SU-DHL-6 (cell line): ENCODE measurements around the gene SIX5.
A peak's percentile ranks its signal among the peaks of the same experiment; 100 is the strongest.

Experiments used
- H2AFZ ChIP-seq: fragments of 200-600 bp; sonication (generic); 2 replicates; pipeline ENCODE4 v1.6.1; 2014; ENCODE audit warnings: low read depth, mild to moderate bottlenecking, moderate library complexity, mixed read lengths, antibody characterized with exemption, low read length; ENCODE audit not compliant: severe bottlenecking
- H3F3A ChIP-seq: fragments of 200-600 bp; shearing (Covaris generic); 2 replicates; pipeline ENCODE4 v1.6.0; 2016; ENCODE audit warnings: antibody characterized with exemption, mild to moderate bottlenecking; ENCODE audit not compliant: insufficient read depth
- H3K27ac ChIP-seq: fragments of 200-600 bp; sonication (generic); 2 replicates; pipeline ENCODE4 v1.5.1; 2016; ENCODE audit warnings: low read depth, mild to moderate bottlenecking, low read length, moderate library complexity, mixed read lengths
- H3K27me3 ChIP-seq: fragments of 200-600 bp; sonication (generic), shearing (Covaris generic); 2 replicates; pipeline ENCODE4 v1.6.0; 2014; ENCODE audit warnings: mild to moderate bottlenecking, low read length
- H3K36me3 ChIP-seq: fragments of 200-600 bp; sonication (generic); 2 replicates; pipeline ENCODE4 v1.6.1; 2014; ENCODE audit warnings: mild to moderate bottlenecking, low read length, mixed read lengths
- H3K4me2 ChIP-seq: fragments of 300-600, 200-600 bp; shearing (Covaris generic), sonication (generic); 2 replicates; pipeline ENCODE4 v1.6.0; 2014; ENCODE audit warnings: low read length, low read depth, mild to moderate bottlenecking; ENCODE audit not compliant: poor library complexity, severe bottlenecking
- H3K4me3 ChIP-seq: fragments of 200-600 bp; sonication (generic); 2 replicates; pipeline ENCODE4 v1.5.1; 2014; ENCODE audit warnings: antibody characterized with exemption, low read length, mild to moderate bottlenecking, mixed read lengths; ENCODE audit not compliant: insufficient read depth, poor library complexity, severe bottlenecking
- H3K79me2 ChIP-seq: fragments of 200-600 bp; sonication (generic); 2 replicates; pipeline ENCODE4 v1.6.1; 2014; ENCODE audit warnings: mild to moderate bottlenecking, low read length, moderate library complexity; ENCODE audit not compliant: insufficient read depth
- H3K9ac ChIP-seq: fragments of 200-600 bp; sonication (generic); 2 replicates; pipeline ENCODE4 v1.7.0; 2014; ENCODE audit warnings: mild to moderate bottlenecking, low read length
- H3K9me2 ChIP-seq: fragments of 200-600 bp; sonication (generic); replicated peaks from 2 replicates; pipeline ENCODE4 v1.6.1; 2014; ENCODE audit warnings: low read length; ENCODE audit not compliant: insufficient read depth
- H3K9me3 ChIP-seq: fragments of 200-600 bp; sonication (generic); 2 replicates; pipeline ENCODE4 v1.6.1; 2014; ENCODE audit warnings: low read length, mixed read lengths; ENCODE audit not compliant: insufficient read depth
- H4K20me1 ChIP-seq: fragments of 200-600 bp; sonication (generic); 2 replicates; pipeline ENCODE4 v1.6.1; 2014; ENCODE audit warnings: low read depth, mild to moderate bottlenecking, antibody characterized with exemption, low read length, moderate library complexity, mixed read lengths
- EZH2phosphoT487 ChIP-seq: fragments of 200-600 bp; sonication (generic), shearing (Covaris generic); conservative IDR thresholded peaks from 2 replicates; pipeline ENCODE4 v1.6.1; 2018; ENCODE audit warnings: mild to moderate bottlenecking, antibody characterized with exemption, low read length, moderate library complexity, mixed read lengths
- TF ChIP-seq, protein P1 (sequence below): fragments of 200-600 bp; sonication (generic); IDR thresholded peaks from one replicate; pipeline ENCODE4 v1.5.1; 2017; ENCODE audit warnings: antibody characterized with exemption, mild to moderate bottlenecking, low read length, moderate library complexity; ENCODE audit not compliant: insufficient read depth, poor library complexity, severe bottlenecking

SIX5 gene

DNA sequence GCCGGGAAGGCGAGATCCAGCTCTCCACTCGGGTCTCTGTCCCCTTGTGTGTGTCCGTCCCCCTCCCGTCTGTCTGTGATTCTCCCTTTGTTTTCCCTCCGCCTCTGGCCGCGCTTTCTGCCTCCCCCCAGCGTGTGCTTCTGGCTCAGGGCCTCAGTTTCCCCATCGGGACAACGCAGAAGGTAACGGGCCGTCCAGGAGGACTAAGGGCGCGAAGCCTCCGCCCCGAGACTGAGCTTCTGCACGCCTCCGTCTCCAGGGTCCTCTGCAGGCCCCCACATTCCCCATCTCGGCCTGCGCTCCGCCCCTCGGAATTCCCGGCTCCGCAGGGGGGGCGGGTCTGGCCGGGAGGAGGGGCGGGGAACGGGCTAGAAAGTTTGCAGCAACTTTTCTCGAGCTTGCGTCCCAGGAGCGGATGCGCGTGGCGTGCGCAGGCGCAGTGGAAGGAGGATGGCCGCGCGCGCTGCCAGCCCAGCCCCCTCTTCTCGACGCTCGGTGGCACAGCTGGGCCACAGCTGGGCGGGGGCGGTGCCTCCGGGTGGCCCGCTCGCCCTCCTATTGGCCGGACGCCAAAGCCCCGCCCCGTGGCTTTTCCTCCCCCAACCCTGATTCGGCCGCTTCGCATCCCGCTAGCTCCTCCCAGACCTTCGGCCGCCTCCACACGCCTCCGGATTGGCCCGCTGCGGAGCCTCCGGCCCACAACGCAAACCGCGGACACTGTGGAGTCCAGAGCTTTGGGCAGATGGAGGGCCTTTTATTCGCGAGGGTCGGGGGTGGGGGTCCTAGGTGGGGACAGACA is at the start of gene SIX5:
Gene SIX5 (minus strand): TSS at position 269 of the 799 bp plus-strand sequence. CDS start 408 bp downstream, outside the sequence.
- H3K4me3 ChIP-seq: peak within 1 kb of the TSS; percentile 86
- no peaks in the 10 kb centered on the region for H4K20me1 ChIP-seq
- H3K4me2 ChIP-seq: peak within 1 kb of the TSS; percentile 98
- H3K79me2 ChIP-seq: no peaks in the 10 kb centered on the region
- peak within 1 kb of the TSS; percentile 74 for H3K9ac ChIP-seq
- no peaks in the 10 kb centered on the region for H3K9me3 ChIP-seq
- H3K27ac ChIP-seq: peak within 1 kb of the TSS; percentile 44
- H3K27me3 ChIP-seq: no peaks in the 10 kb centered on the region
- H3F3A ChIP-seq: peaks cover 4% of the 10 kb centered on the region; the same call in 1 of the 2 replicates
- peak within 1 kb of the TSS; percentile 97 for H2AFZ ChIP-seq
- H3K36me3 ChIP-seq: no peaks in the 10 kb centered on the region
- no peaks in the 10 kb centered on the region for H3K9me2 ChIP-seq
- no peak for TF ChIP-seq EZH2phosphoT487
- TF ChIP-seq, protein P1, sequence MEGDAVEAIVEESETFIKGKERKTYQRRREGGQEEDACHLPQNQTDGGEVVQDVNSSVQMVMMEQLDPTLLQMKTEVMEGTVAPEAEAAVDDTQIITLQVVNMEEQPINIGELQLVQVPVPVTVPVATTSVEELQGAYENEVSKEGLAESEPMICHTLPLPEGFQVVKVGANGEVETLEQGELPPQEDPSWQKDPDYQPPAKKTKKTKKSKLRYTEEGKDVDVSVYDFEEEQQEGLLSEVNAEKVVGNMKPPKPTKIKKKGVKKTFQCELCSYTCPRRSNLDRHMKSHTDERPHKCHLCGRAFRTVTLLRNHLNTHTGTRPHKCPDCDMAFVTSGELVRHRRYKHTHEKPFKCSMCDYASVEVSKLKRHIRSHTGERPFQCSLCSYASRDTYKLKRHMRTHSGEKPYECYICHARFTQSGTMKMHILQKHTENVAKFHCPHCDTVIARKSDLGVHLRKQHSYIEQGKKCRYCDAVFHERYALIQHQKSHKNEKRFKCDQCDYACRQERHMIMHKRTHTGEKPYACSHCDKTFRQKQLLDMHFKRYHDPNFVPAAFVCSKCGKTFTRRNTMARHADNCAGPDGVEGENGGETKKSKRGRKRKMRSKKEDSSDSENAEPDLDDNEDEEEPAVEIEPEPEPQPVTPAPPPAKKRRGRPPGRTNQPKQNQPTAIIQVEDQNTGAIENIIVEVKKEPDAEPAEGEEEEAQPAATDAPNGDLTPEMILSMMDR: no peak

DNA sequence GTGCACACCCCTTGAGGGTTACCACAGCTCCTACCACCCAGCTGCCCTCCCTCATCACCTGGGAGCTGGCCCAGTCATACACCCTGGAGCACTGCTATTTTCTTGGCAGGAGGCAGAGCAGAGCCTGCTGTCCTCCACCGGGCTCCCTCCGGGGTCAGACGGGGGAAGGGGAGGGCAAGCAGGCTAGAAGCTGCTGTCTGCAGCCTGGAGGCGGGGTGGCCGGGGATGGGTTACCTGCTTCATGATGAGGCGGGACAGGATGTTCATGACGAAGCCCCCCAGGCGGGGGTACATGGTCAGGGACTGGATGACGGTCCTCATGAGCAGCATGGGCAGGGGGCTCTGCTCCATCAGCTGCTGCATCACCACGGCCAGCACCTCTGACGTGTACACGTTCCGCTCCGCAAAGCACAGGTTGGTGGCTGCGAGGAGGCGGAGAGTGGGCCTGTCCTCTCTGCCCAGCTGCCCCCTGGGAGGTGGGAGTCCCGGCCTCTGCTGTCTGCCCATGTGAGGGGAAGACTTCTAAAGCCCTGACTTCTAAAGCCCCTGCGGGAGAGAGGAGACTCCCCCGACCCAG is 48.8 kb upstream of the SIX5 start:
- TF ChIP-seq EZH2phosphoT487: no peak
- TF ChIP-seq, protein P1: no peak
- Histone ChIP-seq H3K79me2 (no peaks in the 10 kb centered on the region), H3K4me2 (no peak overlapping the region), H3K4me3 (no peak overlapping the region), H2AFZ (no peak overlapping the region), H3K27ac (peak overlapping the region; percentile 24; the same call in 1 of the 2 replicates), H4K20me1 (no peaks in the 10 kb centered on the region), H3K36me3 (no peaks in the 10 kb centered on the region), H3K9me2 (no peaks in the 10 kb centered on the region), H3K27me3 (no peaks in the 10 kb centered on the region), H3K9ac (no peak overlapping the region), H3F3A (peaks cover 3% of the 10 kb centered on the region; the same call in 1 of the 2 replicates), H3K9me3 (no peaks in the 10 kb centered on the region)

DNA sequence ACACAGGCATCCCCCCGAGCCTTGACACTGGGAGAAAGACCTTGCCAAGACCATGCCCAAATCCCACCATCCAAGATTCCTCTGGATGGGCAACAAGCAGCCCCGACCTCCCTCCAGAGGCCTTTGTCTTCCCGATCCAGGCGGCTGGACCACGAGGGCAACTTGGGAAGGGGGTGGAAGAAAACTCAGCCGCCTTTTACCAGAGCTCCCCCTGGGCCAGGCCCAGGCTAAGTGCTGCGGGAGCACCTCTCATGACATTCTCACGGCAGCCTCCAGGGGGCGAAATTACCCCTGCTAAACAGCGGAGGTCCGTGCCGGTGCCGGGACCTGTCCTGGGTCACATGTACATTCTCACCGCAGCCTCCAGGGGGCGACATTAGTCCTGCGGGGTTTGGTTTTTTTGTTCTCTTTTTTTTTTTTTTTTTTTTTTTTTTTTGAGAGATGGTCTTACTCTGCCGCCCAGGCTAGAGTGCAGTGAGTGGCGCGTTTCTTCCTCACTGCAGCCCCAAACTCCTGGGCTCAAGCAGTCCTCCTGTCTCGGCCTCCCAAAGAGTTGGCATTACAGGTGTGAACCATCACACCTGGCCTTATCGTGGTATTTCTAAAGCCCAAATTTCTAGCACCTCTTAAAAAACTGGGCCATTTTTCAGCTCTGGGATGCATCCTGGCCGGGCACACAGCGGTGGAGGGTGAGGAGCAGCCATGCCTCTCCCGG is 48.1 kb upstream of the SIX5 start:
- H4K20me1 ChIP-seq: no peaks in the 10 kb centered on the region
- no peak overlapping the region for H3K4me2 ChIP-seq
- H3F3A ChIP-seq: peaks cover 3% of the 10 kb centered on the region; the same call in 1 of the 2 replicates
- H3K9me3 ChIP-seq: no peaks in the 10 kb centered on the region
- no peak overlapping the region for H2AFZ ChIP-seq
- H3K36me3 ChIP-seq: no peaks in the 10 kb centered on the region
- peak overlapping the region; percentile 24; the same call in 1 of the 2 replicates for H3K27ac ChIP-seq
- TF ChIP-seq EZH2phosphoT487: no peak
- TF ChIP-seq, protein P1: peak; percentile 98
- H3K9ac ChIP-seq: no peak overlapping the region
- no peaks in the 10 kb centered on the region for H3K79me2 ChIP-seq
- no peaks in the 10 kb centered on the region for H3K27me3 ChIP-seq
- H3K9me2 ChIP-seq: no peaks in the 10 kb centered on the region
- no peak overlapping the region for H3K4me3 ChIP-seq
